ENCODE measurements around the gene PDZRN3. TPM values are rescaled to one million over a fixed set of nuclear protein-coding genes. Genes with fewer than 3 reads are reported as not detected.

The PDZRN3 gene
- total RNA-seq, 1 experiment from 2014 or later, result 5.9 TPM

DNA sequence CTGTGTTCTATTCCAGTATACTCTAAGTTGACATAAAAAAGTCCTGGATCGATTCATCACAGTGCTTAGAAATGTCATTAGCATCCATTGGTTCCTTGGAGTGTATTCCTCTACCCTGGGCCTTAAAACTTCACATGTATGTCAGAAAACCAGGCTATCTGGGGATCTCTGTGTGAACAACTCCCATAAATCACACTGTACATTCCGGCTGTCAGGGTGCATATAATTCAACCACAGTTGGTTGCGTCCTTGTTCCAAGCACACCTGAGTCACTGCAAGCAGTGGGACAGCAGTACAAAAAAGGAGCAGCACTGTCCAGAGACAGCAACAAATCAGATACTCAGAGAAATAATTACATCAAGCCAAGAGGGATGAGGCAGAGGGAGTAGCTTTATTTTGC lies 52.4 kb downstream of the PDZRN3 start:
- Histone ChIP-seq H2AFZ (ENCODE audit: low read length) (no peak overlapping the region), H3K56ac (ENCODE audit: insufficient read length, low read depth, low read length) (no peak overlapping the region), H3K14ac (ENCODE audit: insufficient read depth, low read length) (no peak overlapping the region), H3K79me1 (ENCODE audit: insufficient read depth, low read depth, low read length, poor library complexity, severe bottlenecking) (no peaks in the 10 kb centered on the region), H3K4me1 (ENCODE audit: insufficient read depth, low read length) (no peaks in the 10 kb centered on the region), H3K18ac (ENCODE audit: insufficient read length, low read depth, low read length) (no peak overlapping the region), H3K9me3 (ENCODE audit: control insufficient read depth, low read depth, low read length) (no peaks in the 10 kb centered on the region), H4K8ac (replicated peaks; ENCODE audit: insufficient read length, low read depth, low read length) (no peak overlapping the region), H2BK5ac (ENCODE audit: insufficient read length, low read length) (no peak overlapping the region), H3K27me3 (ENCODE audit: insufficient read depth, low read length) (no peaks in the 10 kb centered on the region), H3K23me2 (ENCODE audit: insufficient read length, low read depth, low read length, poor library complexity, severe bottlenecking) (no peaks in the 10 kb centered on the region), H2BK12ac (ENCODE audit: insufficient read length, low read depth, low read length) (no peak overlapping the region), H3K79me2 (ENCODE audit: insufficient read depth, low read length) (no peaks in the 10 kb centered on the region), H4K5ac (ENCODE audit: insufficient read length, low read depth, low read length) (no peak overlapping the region), H2BK120ac (ENCODE audit: low read depth, low read length, poor library complexity, severe bottlenecking) (no peak overlapping the region), H4K91ac (ENCODE audit: insufficient read length, low read depth, low read length) (no peak overlapping the region), H3K4ac (ENCODE audit: low read depth, low read length) (no peak overlapping the region), H3K4me2 (ENCODE audit: insufficient read depth, insufficient read length, low read length) (no peak overlapping the region), H2BK15ac (ENCODE audit: low read depth, low read length) (no peak overlapping the region), H3K23ac (ENCODE audit: insufficient read length, low read depth, low read length) (no peak overlapping the region), H2BK20ac (ENCODE audit: low read depth, low read length, poor library complexity, severe bottlenecking) (no peak overlapping the region), H3K9ac (ENCODE audit: extremely low read depth, insufficient read length, low read length) (no peak overlapping the region), H3K27ac (ENCODE audit: insufficient read length, low read depth, low read length) (no peak overlapping the region), H3T11ph (ENCODE audit: low read length) (no peak overlapping the region), H2AK5ac (ENCODE audit: insufficient read length, low read length) (no peak overlapping the region), H4K20me1 (ENCODE audit: control insufficient read depth, insufficient read depth, insufficient read length) (no peaks in the 10 kb centered on the region)
- H3K27ac Mint-ChIP-seq, result no peak overlapping the region
- H3K9me3 Mint-ChIP-seq, result no peaks in the 10 kb centered on the region
- H3K4me1 Mint-ChIP-seq, result peaks cover 7 to 40% of the 10 kb centered on the region in 2 experiments
- no peak overlapping the region for H3K4me3 Mint-ChIP-seq
- no peak for DNase-seq
- H3K36me3 Mint-ChIP-seq (ENCODE audit: insufficient read depth in 1 of 3, low read depth in 3 of 3), result no peaks in the 10 kb centered on the region
- no peaks in the 10 kb centered on the region; the same call in 1 of the 2 replicates for H3K27me3 Mint-ChIP-seq (ENCODE audit: low read depth)
- TF ChIP-seq, protein P1, sequence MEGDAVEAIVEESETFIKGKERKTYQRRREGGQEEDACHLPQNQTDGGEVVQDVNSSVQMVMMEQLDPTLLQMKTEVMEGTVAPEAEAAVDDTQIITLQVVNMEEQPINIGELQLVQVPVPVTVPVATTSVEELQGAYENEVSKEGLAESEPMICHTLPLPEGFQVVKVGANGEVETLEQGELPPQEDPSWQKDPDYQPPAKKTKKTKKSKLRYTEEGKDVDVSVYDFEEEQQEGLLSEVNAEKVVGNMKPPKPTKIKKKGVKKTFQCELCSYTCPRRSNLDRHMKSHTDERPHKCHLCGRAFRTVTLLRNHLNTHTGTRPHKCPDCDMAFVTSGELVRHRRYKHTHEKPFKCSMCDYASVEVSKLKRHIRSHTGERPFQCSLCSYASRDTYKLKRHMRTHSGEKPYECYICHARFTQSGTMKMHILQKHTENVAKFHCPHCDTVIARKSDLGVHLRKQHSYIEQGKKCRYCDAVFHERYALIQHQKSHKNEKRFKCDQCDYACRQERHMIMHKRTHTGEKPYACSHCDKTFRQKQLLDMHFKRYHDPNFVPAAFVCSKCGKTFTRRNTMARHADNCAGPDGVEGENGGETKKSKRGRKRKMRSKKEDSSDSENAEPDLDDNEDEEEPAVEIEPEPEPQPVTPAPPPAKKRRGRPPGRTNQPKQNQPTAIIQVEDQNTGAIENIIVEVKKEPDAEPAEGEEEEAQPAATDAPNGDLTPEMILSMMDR (conservative IDR thresholded peaks at IDR 0.05), result no peak
- WGBS (ENCODE audit: extremely low coverage, insufficient read length, low lambda C conversion rate), result no CpG with 5 or more reads among the region's 3 CpGs

Data from H9 (cell line).